K562 treated with DMSO at 1 percent for 48 hours (cell line): Measurements from ENCODE around the gene TGDS. TPM values are rescaled to one million over a fixed set of nuclear protein-coding genes. Genes with fewer than 3 reads are reported as not detected.

Source experiments
- total RNA-seq: library from RNA; unstranded; fragments of 300-600 nt; gene quantifications from 2 replicates; pipeline ENCODE4 v1.2.3, GENCODE V29; 2022; ENCODE audit warnings: low replicate concordance; ENCODE audit errors: extremely low read depth

Gene TGDS
- not detected in 2 replicates for total RNA-seq

DNA sequence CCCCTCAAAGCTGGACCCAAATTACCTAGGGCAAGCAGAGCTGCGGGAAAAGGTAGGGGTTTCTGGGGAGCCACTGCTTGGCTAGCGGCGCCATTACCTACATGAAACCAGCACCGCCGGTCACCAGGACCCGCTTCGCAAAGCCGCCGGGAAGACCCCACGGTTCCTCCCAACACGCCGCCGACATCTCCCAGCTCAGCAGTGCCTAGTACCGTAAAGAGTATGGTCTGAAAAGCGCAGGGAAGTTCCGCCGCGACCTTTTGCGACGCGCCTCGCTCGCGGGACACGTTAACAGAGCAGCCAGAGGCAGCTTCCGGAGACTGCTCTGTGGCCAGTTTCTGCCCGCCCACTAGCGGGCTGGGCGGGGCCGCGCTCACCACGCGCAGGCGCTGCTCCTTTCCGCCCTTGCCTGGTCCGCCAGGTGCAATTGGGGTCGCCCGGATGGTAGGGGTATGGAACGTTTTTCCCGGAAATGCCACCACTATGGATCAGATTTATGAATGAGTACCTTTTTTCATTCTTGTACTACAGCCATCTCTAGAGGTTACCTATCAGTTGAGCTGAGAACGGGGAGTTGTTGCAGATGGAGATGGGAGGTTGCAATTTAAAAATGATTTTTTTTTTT, at the start of gene TGDS:
Gene TGDS, minus strand, starts transcription at position 203 of the 625 bp plus-strand sequence. Its CDS starts 16 bp downstream, at position 187.

GRCh38 chr13:94601446-94602431, 5.8 kb upstream of the TGDS start, which contains the start of gene GPR180:
Gene GPR180 (plus strand): TSS chr13:94601857. CDS start chr13:94601928, 71 bp downstream.

Other genes starting within 250 kb of the TGDS start
- not detected in 2 replicates for gene DCT, start 116.5 kb downstream of the TGDS start, total RNA-seq
- gene GPR180, start 5.7 kb upstream of the TGDS start, total RNA-seq = not detected in 2 replicates
- not detected in 2 replicates for gene SOX21, start 116.4 kb upstream of the TGDS start, total RNA-seq